GM12878 (cell line): ENCODE results near the gene MBNL1. TPM values are rescaled to one million over a fixed set of nuclear protein-coding genes. Genes with fewer than 3 reads are reported as not detected.

Source experiments
- ATAC-seq: fragments of 200-7000 bp; cut with Tn5 transposase; 3 replicates; pipeline ENCODE4 v1.9.1; 2020; ENCODE audit warnings: mild to moderate bottlenecking, moderate library complexity
- BruUV-seq: library from RNA; stranded (reverse); fragments of 400-500 nt; replicated peaks from 2 replicates; lab custom pipeline; 2021; lab: Mats Ljungman, UMichigan
- CTCF ChIA-PET: fragments of 300-600 bp; sonication (Branson Sonifier 250); formaldehyde crosslinking; extraction: SDS; loops from one replicate; lab custom pipeline; 2021; ENCODE audit warnings: inconsistent platforms; lab: Yijun Ruan, JAX
- POLR2A ChIA-PET: fragments of 350-600 bp; formaldehyde crosslinking; extraction: SDS; loops from one replicate; lab custom pipeline; 2021; ENCODE audit warnings: inconsistent platforms; lab: Charles Lee
- RAD21 ChIA-PET: fragments of 300-600 bp; sonication (Branson Sonifier 250); formaldehyde crosslinking; loops from one replicate; lab custom pipeline; 2023; ENCODE audit warnings: antibody characterized with exemption; ENCODE audit not compliant: unreplicated experiment; lab: Charles Lee
- SMC1A ChIA-PET: fragments of 300-600 bp; sonication (Branson Sonifier 250); formaldehyde crosslinking; loops from one replicate; lab custom pipeline; 2023; ENCODE audit not compliant: unreplicated experiment, uncharacterized antibody; lab: Charles Lee
- DNase-seq: peaks from one replicate; pipeline ENCODE4 v3.0.0-alpha.2; 2011; ENCODE audit warnings: low read depth, low spot score
- FAIRE-seq: peaks from 3 replicates; lab custom pipeline; 2011; peaks lifted over from hg19 to GRCh38; lab: Jason Lieb, UNC
- H2AFZ ChIP-seq: 2 replicates; pipeline ENCODE4 v1.6.0; 2011; ENCODE audit warnings: low read depth, low read length, control low read depth; ENCODE audit not compliant: control insufficient read depth
- H3K27ac ChIP-seq: 2 replicates; pipeline ENCODE4 v1.5.1; 2011; ENCODE audit warnings: control low read depth; ENCODE audit not compliant: control insufficient read depth, insufficient read depth
- H3K27me3 ChIP-seq, 2 experiments: replicated peaks in 1 of 2; 2 replicates each; pipeline versions ENCODE4 v1.6.0 to v1.6.1; 2011; ENCODE audit warnings: low read length in 1 of 2; ENCODE audit not compliant: control insufficient read depth in 2 of 2, insufficient read depth in 2 of 2
- H3K36me3 ChIP-seq, 2 experiments: 2 replicates each; pipeline ENCODE4 v1.5.1; 2011; ENCODE audit warnings: low read length in 1 of 2; ENCODE audit not compliant: control insufficient read depth in 2 of 2, insufficient read depth in 2 of 2
- H3K4me1 ChIP-seq: 2 replicates; pipeline ENCODE4 v1.6.1; 2011; ENCODE audit warnings: mild to moderate bottlenecking, low read length, moderate library complexity, mixed read lengths; ENCODE audit not compliant: control insufficient read depth, insufficient read depth
- H3K4me2 ChIP-seq: 2 replicates; pipeline ENCODE4 v1.6.0; 2011; ENCODE audit warnings: control low read depth; ENCODE audit not compliant: control insufficient read depth, insufficient read depth
- H3K4me3 ChIP-seq: fragments of 200-600 bp; sonication (generic); 2 replicates; pipeline ENCODE4 v1.5.1; 2016
- H3K79me2 ChIP-seq: 2 replicates; pipeline ENCODE4 v1.6.0; 2011; ENCODE audit warnings: low read length; ENCODE audit not compliant: control insufficient read depth, insufficient read depth
- H3K9ac ChIP-seq: 2 replicates; pipeline ENCODE4 v1.8.0; 2011; ENCODE audit warnings: low read length, control low read depth, mixed read lengths; ENCODE audit not compliant: control insufficient read depth, insufficient read depth
- H3K9me3 ChIP-seq: replicated peaks from 3 replicates; pipeline ENCODE4 v1.5.1; 2011; ENCODE audit warnings: mild to moderate bottlenecking, low read length; ENCODE audit not compliant: control insufficient read depth, insufficient read depth
- H4K20me1 ChIP-seq: 2 replicates; pipeline ENCODE4 v1.6.0; 2011; ENCODE audit not compliant: control insufficient read depth, insufficient read depth
- BRCA1 ChIP-seq: IDR thresholded peaks from 2 replicates; pipeline ENCODE4 v1.6.1; 2011; ENCODE audit warnings: low read depth, low read length, improper control_type of control experiment
- CBFB ChIP-seq: IDR thresholded peaks from 2 replicates; pipeline ENCODE4 v1.6.1; 2016; ENCODE audit warnings: antibody characterized with exemption, low read depth
- EZH2 ChIP-seq: IDR thresholded peaks from 2 replicates; pipeline ENCODE4 v1.6.1; 2012; ENCODE audit warnings: low read depth, mild to moderate bottlenecking, control low read depth, inconsistent platforms, low read length, borderline replicate concordance; ENCODE audit not compliant: control insufficient read depth
- GATAD2B ChIP-seq: fragments of 450-650 bp; conservative IDR thresholded peaks from 2 replicates; pipeline ENCODE4 v1.6.1; 2017; ENCODE audit warnings: low read depth, mild to moderate bottlenecking, moderate library complexity
- JUND ChIP-seq: IDR thresholded peaks from 2 replicates; pipeline ENCODE4 v1.6.1; 2012; ENCODE audit warnings: low read depth, mild to moderate bottlenecking, low read length, improper control_type of control experiment, moderate library complexity
- MYC ChIP-seq: IDR thresholded peaks from 2 replicates; pipeline ENCODE4 v1.6.1; 2011; ENCODE audit warnings: mild to moderate bottlenecking, low read length, moderate library complexity, inconsistent platforms; ENCODE audit not compliant: insufficient read depth, insufficient replicate concordance, insufficient read length, severe bottlenecking
- POLR2AphosphoS2 ChIP-seq: IDR thresholded peaks from 2 replicates; pipeline ENCODE4 v1.6.1; 2011; ENCODE audit warnings: low read depth, mild to moderate bottlenecking, low read length, improper control_type of control experiment, moderate library complexity
- TAF1 ChIP-seq: IDR thresholded peaks from 2 replicates; pipeline ENCODE4 v1.6.1; 2011; ENCODE audit warnings: mild to moderate bottlenecking, low read depth, low read length, borderline replicate concordance
- ZNF24 ChIP-seq: fragments of 450-650 bp; IDR thresholded peaks from 2 replicates; pipeline ENCODE4 v1.6.1; 2017; ENCODE audit warnings: antibody characterized with exemption, mild to moderate bottlenecking
- ZNF274 ChIP-seq: IDR thresholded peaks from one replicate; pipeline ENCODE4 v1.8.0; 2011; ENCODE audit not compliant: insufficient read length, insufficient read depth
- WGBS: methylation state at CpG from one replicate; pipeline ENCODE4 v1.1.6; 2016; ENCODE audit warnings: low lambda C conversion rate; ENCODE audit not compliant: insufficient replicate concordance, insufficient coverage; ENCODE audit errors: missing lambda C conversion rate; 5-methylcytosine and 5-hydroxymethylcytosine counted together
- in situ Hi-C: fragments of 300-500 bp; cut with MboI; formaldehyde crosslinking; loops from 9 replicates; pipeline ENCODE4 v1.14.3; 2018; ENCODE audit warnings: mixed read lengths
- intact Hi-C: fragments of 100-400 bp; cut with micrococcal nuclease; formaldehyde crosslinking; loops from one replicate; pipeline ENCODE4 v1.14.2; 2022; ENCODE audit not compliant: unreplicated experiment
- polyA plus RNA-seq, 11 experiments: library from polyadenylated mRNA; depleted of rRNA in 4 of 11; unstranded in 6 of 11; stranded (reverse) in 5 of 11; fragments of >200 nt; fragmentation: Nextera tagmentation in 4 of 11; fragmentation: Illumina TruSeq in 1 of 11; extraction: Ambion mirVana in 4 of 11; extraction: Trizol in 1 of 11; gene quantifications; 1 replicate in 1 of 11; 2 replicates in 10 of 11; pipeline versions ENCODE4 v1.2.1 to v1.2.3, GENCODE V29; 2011 to 2016; ENCODE audit warnings: inconsistent platforms in 2 of 11, missing spikeins in 2 of 11, low read depth in 1 of 11
- total RNA-seq, 4 experiments: library from RNA; depleted of rRNA in 3 of 4; stranded (reverse); fragments of >200 nt in 3 of 4; fragmentation: Illumina TruSeq in 1 of 4; extraction: Trizol in 1 of 4; gene quantifications; 2 replicates each; pipeline versions ENCODE4 v1.2.1 to v1.2.3, GENCODE V29; 2013 to 2021
- TF ChIP-seq, protein P1 (sequence below): fragments of 450-650 bp; IDR thresholded peaks from 2 replicates; pipeline ENCODE4 v1.6.1; 2017; ENCODE audit warnings: low read depth, mild to moderate bottlenecking, moderate library complexity
- TF ChIP-seq, protein P2 (sequence below): IDR thresholded peaks from 2 replicates; pipeline ENCODE4 v1.6.1; 2011; ENCODE audit warnings: borderline replicate concordance, low read depth, mild to moderate bottlenecking, moderate library complexity, low read length; ENCODE audit not compliant: insufficient read depth, poor library complexity, severe bottlenecking

The MBNL1 gene
- total and polyA plus RNA-seq, 10 of the 15 experiments (the other 5 are each of a cell fraction or from before 2014, with no cell fraction given), result 59.6 to 337 (median 143) TPM

DNA sequence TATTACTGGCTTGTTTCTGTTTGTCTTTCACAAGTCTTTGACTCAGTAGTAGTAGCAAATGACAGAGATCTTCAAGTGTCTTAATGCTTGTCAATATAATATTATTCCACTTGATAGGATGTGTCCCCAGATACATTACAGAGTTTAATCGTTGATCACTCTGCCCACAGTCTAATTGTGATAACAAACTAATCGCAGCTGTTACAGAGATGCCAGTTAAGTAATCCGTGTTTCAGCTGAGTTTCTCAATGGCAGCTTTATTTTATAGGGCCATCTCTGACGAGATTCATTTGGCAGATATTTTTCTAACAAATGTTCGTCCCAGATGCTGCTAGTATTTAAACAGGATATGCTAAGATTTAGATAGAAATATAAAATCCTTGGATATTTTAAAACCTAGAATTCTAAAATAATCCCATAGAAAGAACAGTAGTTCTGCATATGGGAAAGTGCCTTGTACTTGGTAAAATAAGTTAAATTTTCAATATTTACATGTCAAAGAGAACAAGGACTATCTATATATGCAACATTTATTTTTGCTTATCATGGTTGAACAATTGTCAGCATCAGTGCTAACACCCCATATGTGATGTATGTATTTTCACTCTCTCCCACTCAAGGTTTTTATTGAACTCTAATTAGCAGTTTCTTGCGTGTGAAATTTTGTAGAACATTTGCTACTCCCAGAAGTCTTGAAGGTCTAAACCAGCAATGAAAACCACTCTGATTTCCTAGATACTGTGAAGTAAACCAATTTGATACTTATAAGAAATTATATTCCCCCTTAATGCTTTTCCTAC is 185.5 kb downstream of the MBNL1 start:
- H3K27me3 ChIP-seq, result no peaks in the 10 kb centered on the region
- no peak for FAIRE-seq
- SMC1A ChIA-PET, result no interaction called here
- in situ Hi-C loops, result no loop called here
- RAD21 ChIA-PET, result no interaction called here
- intact Hi-C loops, result no loop called here
- TF ChIP-seq, protein P1, sequence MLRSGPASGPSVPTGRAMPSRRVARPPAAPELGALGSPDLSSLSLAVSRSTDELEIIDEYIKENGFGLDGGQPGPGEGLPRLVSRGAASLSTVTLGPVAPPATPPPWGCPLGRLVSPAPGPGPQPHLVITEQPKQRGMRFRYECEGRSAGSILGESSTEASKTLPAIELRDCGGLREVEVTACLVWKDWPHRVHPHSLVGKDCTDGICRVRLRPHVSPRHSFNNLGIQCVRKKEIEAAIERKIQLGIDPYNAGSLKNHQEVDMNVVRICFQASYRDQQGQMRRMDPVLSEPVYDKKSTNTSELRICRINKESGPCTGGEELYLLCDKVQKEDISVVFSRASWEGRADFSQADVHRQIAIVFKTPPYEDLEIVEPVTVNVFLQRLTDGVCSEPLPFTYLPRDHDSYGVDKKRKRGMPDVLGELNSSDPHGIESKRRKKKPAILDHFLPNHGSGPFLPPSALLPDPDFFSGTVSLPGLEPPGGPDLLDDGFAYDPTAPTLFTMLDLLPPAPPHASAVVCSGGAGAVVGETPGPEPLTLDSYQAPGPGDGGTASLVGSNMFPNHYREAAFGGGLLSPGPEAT, result no peak
- TF ChIP-seq ZNF274 (no peak), ZNF24 (no peak), MYC (no peak), CBFB (no peak), POLR2AphosphoS2 (no peak), GATAD2B (no peak), EZH2 (no peak), BRCA1 (no peak), JUND (no peak), TAF1 (no peak)
- TF ChIP-seq, protein P2, sequence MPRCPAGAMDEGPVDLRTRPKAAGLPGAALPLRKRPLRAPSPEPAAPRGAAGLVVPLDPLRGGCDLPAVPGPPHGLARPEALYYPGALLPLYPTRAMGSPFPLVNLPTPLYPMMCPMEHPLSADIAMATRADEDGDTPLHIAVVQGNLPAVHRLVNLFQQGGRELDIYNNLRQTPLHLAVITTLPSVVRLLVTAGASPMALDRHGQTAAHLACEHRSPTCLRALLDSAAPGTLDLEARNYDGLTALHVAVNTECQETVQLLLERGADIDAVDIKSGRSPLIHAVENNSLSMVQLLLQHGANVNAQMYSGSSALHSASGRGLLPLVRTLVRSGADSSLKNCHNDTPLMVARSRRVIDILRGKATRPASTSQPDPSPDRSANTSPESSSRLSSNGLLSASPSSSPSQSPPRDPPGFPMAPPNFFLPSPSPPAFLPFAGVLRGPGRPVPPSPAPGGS, result no peak
- TF ChIP-seq, all 136 proteins: peak for 0
- ChIA-PET CTCF (no interaction called here), POLR2A (interaction anchor here (0.6 kb wide), 1 partner anchor 161 kb away, joined by 4 read pairs; no protein-coding TSS in a partner anchor)
- Histone ChIP-seq H3K9me3 (no peaks in the 10 kb centered on the region), H3K79me2 (no peaks in the 10 kb centered on the region), H3K4me1 (no peaks in the 10 kb centered on the region), H3K9ac (no peak overlapping the region), H3K4me2 (no peak overlapping the region), H3K27ac (no peak overlapping the region), H3K4me3 (no peak overlapping the region), H4K20me1 (no peaks in the 10 kb centered on the region), H2AFZ (no peak overlapping the region), H3K36me3 (peaks cover 12 to 22% of the 10 kb centered on the region in 2 experiments; a peak in 3 of 4 replicates)
- no TSS peak for BruUV-seq
- DNase-seq (no peak), ATAC-seq (no peak)
- WGBS, result 81% methylated on average over 6 of the region's 6 CpGs
